SK-N-MC (cell line): ENCODE measurements around the gene SYK.

Experiments used
- DNase-seq: peaks from one replicate; pipeline ENCODE4 v3.0.0-alpha.2; 2011; ENCODE audit warnings: low read depth, low spot score
- H3K27ac ChIP-seq: fragments of 200-600 bp; sonication (generic); 2 replicates; pipeline ENCODE4 v1.5.1; 2016; ENCODE audit warnings: mixed run types
- H3K36me3 ChIP-seq: fragments of 200-600 bp; sonication (generic); 2 replicates; pipeline ENCODE4 v1.6.1; 2017; ENCODE audit warnings: antibody characterized with exemption, low read length, mixed read lengths; ENCODE audit not compliant: insufficient read depth
- H3K4me3 ChIP-seq: fragments of 200-600 bp; sonication (generic); 2 replicates; pipeline ENCODE4 v1.5.1; 2016
- H3K9ac ChIP-seq: fragments of 200-600 bp; sonication (generic); 2 replicates; pipeline ENCODE4 v1.8.0; 2017; ENCODE audit warnings: mixed run types, mixed read lengths; ENCODE audit not compliant: insufficient read length
- H3K9me3 ChIP-seq: fragments of 200-600 bp; sonication (generic); 2 replicates; pipeline ENCODE4 v1.6.1; 2017; ENCODE audit warnings: low read depth, mild to moderate bottlenecking, antibody characterized with exemption, low read length, moderate library complexity, mixed read lengths
- EZH2 ChIP-seq: fragments of 200-600 bp; sonication (generic); IDR thresholded peaks from one replicate; pipeline ENCODE4 v1.6.1; 2017; ENCODE audit warnings: antibody characterized with exemption
- FOXP2 ChIP-seq: optimal IDR thresholded peaks from 2 replicates; pipeline ENCODE3; 2011; ENCODE audit warnings: mild to moderate bottlenecking, moderate library complexity; ENCODE audit not compliant: insufficient read depth; ENCODE audit errors: extremely low read length, control extremely low read depth
- POLR2AphosphoS5 ChIP-seq: IDR thresholded peaks from 2 replicates; pipeline ENCODE4 v1.6.1; 2012; ENCODE audit warnings: mild to moderate bottlenecking, low read depth, low read length, borderline replicate concordance

SYK gene

GRCh38 chr9:90907790-90908189, 106.2 kb downstream of the SYK start:
- H3K9me3 ChIP-seq = no peaks in the 10 kb centered on the region
- TF ChIP-seq POLR2AphosphoS5 (no peak), FOXP2 (no peak), EZH2 (no peak)
- H3K4me3 ChIP-seq = no peak overlapping the region
- DNase-seq = no peak
- no peak overlapping the region for H3K9ac ChIP-seq
- no peaks in the 10 kb centered on the region for H3K36me3 ChIP-seq
- no peak overlapping the region for H3K27ac ChIP-seq

- TF ChIP-seq FOXP2 = no peak
- TF ChIP-seq POLR2AphosphoS5 = no peak
- TF ChIP-seq EZH2 = no peak
- DNase-seq = no peak
- H3K36me3 ChIP-seq = no peaks in the 10 kb centered on the region
Measured at GRCh38 chr9:90909225-90909624, 107.6 kb downstream of the SYK start.

GRCh38 chr9:90909747-90910283, 108.2 kb downstream of the SYK start:
- H3K9ac ChIP-seq = no peak overlapping the region
- H3K27ac ChIP-seq = no peak overlapping the region
- H3K4me3 ChIP-seq = no peak overlapping the region
- no peak for DNase-seq
- no peaks in the 10 kb centered on the region for H3K9me3 ChIP-seq
- TF ChIP-seq POLR2AphosphoS5 (no peak), EZH2 (no peak), FOXP2 (no peak)
- H3K36me3 ChIP-seq = no peaks in the 10 kb centered on the region

More at GRCh38 chr9:90909225-90909624, 107.6 kb downstream of the SYK start:
- Histone ChIP-seq H3K9me3 (no peaks in the 10 kb centered on the region), H3K27ac (no peak overlapping the region), H3K9ac (no peak overlapping the region), H3K4me3 (no peak overlapping the region)

GRCh38 chr9:90914196-90914595, 112.6 kb downstream of the SYK start:
- Histone ChIP-seq H3K9ac (no peak overlapping the region), H3K36me3 (no peaks in the 10 kb centered on the region), H3K27ac (no peak overlapping the region), H3K4me3 (no peak overlapping the region), H3K9me3 (no peaks in the 10 kb centered on the region)
- TF ChIP-seq POLR2AphosphoS5 = no peak
- TF ChIP-seq FOXP2 = no peak
- no peak for TF ChIP-seq EZH2
- DNase-seq = no peak

- no peaks in the 10 kb centered on the region for H3K9me3 ChIP-seq
- no peak for TF ChIP-seq POLR2AphosphoS5
- TF ChIP-seq EZH2 = no peak
- TF ChIP-seq FOXP2 = no peak
- H3K9ac ChIP-seq = no peak overlapping the region
- no peak overlapping the region for H3K4me3 ChIP-seq
- DNase-seq = no peak
- no peaks in the 10 kb centered on the region for H3K36me3 ChIP-seq
- no peak overlapping the region for H3K27ac ChIP-seq
Measured at GRCh38 chr9:90914868-90915483, 113.4 kb downstream of the SYK start.

- no peak for TF ChIP-seq EZH2
- no peak for TF ChIP-seq POLR2AphosphoS5
- TF ChIP-seq FOXP2 = no peak
- no peak for DNase-seq
- H3K9me3 ChIP-seq = no peaks in the 10 kb centered on the region
- H3K4me3 ChIP-seq = no peak overlapping the region
- H3K36me3 ChIP-seq = no peaks in the 10 kb centered on the region
- H3K27ac ChIP-seq = no peak overlapping the region
- H3K9ac ChIP-seq = no peak overlapping the region
Measured at GRCh38 chr9:90915693-90916092, 114.1 kb downstream of the SYK start.

GRCh38 chr9:90916147-90916734, 114.6 kb downstream of the SYK start:
- TF ChIP-seq FOXP2 (no peak), EZH2 (no peak), POLR2AphosphoS5 (no peak)
- Histone ChIP-seq H3K4me3 (no peak overlapping the region), H3K9ac (no peak overlapping the region), H3K27ac (no peak overlapping the region), H3K9me3 (no peaks in the 10 kb centered on the region), H3K36me3 (no peaks in the 10 kb centered on the region)
- no peak for DNase-seq

GRCh38 chr9:90919883-90920282, 118.3 kb downstream of the SYK start:
- Histone ChIP-seq H3K27ac (no peak overlapping the region), H3K4me3 (no peak overlapping the region), H3K9me3 (no peaks in the 10 kb centered on the region), H3K9ac (no peak overlapping the region), H3K36me3 (no peaks in the 10 kb centered on the region)
- TF ChIP-seq POLR2AphosphoS5 = no peak
- TF ChIP-seq EZH2 = no peak
- no peak for TF ChIP-seq FOXP2
- no peak for DNase-seq

- no peak overlapping the region for H3K4me3 ChIP-seq
- DNase-seq = no peak
- no peak overlapping the region for H3K27ac ChIP-seq
- no peaks in the 10 kb centered on the region for H3K36me3 ChIP-seq
- TF ChIP-seq FOXP2 = no peak
- TF ChIP-seq POLR2AphosphoS5 = no peak
- TF ChIP-seq EZH2 = no peak
- no peaks in the 10 kb centered on the region for H3K9me3 ChIP-seq
- no peak overlapping the region for H3K9ac ChIP-seq
Measured at GRCh38 chr9:90921104-90921503, 119.5 kb downstream of the SYK start.
